ENCODE data around the gene MRPS2. TPM values are rescaled to one million over a fixed set of nuclear protein-coding genes. Genes with fewer than 3 reads are reported as not detected.

MRPS2 gene
- polyA plus RNA-seq, 1 donor (not counting 4 experiments of a cell fraction or from before 2014, with no cell fraction given) = 44.7 TPM

DNA sequence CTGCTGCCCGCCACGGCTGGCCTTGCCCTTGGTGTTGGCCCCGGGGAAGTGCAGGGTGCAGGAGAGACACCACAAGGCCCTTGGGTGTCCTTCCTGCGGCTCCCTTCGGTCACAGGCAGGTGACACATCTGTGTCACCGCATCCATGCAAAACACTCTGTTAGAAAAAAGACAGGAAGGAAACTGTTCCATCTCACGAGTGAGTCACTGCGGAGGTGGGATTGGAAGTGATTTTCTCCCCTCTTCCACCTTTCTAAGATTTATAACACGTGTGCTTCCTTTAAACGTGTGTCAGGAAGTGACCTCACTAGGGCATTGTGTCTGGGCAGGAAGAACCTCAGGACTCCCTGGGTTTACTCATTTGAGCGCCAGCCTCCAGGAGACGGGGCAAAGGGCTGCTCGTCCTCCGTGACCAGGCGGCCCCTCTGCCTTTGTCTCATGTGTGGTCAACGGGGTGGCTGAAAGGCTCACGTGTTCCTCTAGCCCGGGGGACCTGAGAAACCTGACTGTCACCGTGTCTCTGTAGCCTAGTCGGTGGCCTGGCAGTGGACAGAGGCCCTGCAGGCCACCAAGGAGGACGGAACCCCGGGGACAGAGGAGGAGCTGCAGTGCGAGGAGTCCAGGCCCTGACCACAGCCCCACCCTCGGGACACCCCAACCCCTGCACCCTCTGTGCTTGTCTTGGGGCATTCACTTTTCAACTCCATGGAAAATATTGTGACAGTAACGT is 15.8 kb downstream of the MRPS2 start:
- no peak for FAIRE-seq
- Histone ChIP-seq H2AFZ (ENCODE audit: control insufficient read depth, low read length) (no peak overlapping the region), H3K4me2 (ENCODE audit: control insufficient read depth, extremely low read depth, insufficient read depth, low read depth, low read length) (no peak overlapping the region), H4K20me1 (ENCODE audit: control insufficient read depth, extremely low read depth, insufficient read depth, low read length) (no peaks in the 10 kb centered on the region), H3K9me1 (ENCODE audit: control insufficient read depth, extremely low read depth, insufficient read depth, low read length) (no peaks in the 10 kb centered on the region), H3K4me3 (ENCODE audit: control insufficient read depth in 2 of 3, extremely low read depth in 1 of 3, insufficient read depth in 2 of 3, low read depth in 1 of 3, low read length in 3 of 3) (no peak overlapping the region), H3K9me3 (ENCODE audit: control insufficient read depth, low read depth, low read length) (no peaks in the 10 kb centered on the region), H3K4me1 (ENCODE audit: control insufficient read depth, extremely low read depth, insufficient read depth, low read length) (peaks cover 9% of the 10 kb centered on the region), H3K9ac (ENCODE audit: control insufficient read depth, extremely low read depth, insufficient read depth, low read length) (no peak overlapping the region), H3K27me3 (ENCODE audit: control insufficient read depth, extremely low read depth, insufficient read depth, low read length) (peaks cover 4% of the 10 kb centered on the region), H3K79me2 (ENCODE audit: control insufficient read depth, insufficient read depth, low read length) (no peaks in the 10 kb centered on the region), H3K36me3 (ENCODE audit: control insufficient read depth in 2 of 2, extremely low read depth in 1 of 2, insufficient read depth in 2 of 2, low read length in 2 of 2) (no peaks in the 10 kb centered on the region), H3K27ac (ENCODE audit: control insufficient read depth, insufficient read depth, low read length) (no peak overlapping the region)
- dilution Hi-C loops (cut with MboI; ENCODE audit: extremely low pct_ligation_motif_present, low sequenced_read_pairs) = no loop called here
- TF ChIP-seq, protein P1, sequence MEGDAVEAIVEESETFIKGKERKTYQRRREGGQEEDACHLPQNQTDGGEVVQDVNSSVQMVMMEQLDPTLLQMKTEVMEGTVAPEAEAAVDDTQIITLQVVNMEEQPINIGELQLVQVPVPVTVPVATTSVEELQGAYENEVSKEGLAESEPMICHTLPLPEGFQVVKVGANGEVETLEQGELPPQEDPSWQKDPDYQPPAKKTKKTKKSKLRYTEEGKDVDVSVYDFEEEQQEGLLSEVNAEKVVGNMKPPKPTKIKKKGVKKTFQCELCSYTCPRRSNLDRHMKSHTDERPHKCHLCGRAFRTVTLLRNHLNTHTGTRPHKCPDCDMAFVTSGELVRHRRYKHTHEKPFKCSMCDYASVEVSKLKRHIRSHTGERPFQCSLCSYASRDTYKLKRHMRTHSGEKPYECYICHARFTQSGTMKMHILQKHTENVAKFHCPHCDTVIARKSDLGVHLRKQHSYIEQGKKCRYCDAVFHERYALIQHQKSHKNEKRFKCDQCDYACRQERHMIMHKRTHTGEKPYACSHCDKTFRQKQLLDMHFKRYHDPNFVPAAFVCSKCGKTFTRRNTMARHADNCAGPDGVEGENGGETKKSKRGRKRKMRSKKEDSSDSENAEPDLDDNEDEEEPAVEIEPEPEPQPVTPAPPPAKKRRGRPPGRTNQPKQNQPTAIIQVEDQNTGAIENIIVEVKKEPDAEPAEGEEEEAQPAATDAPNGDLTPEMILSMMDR (optimal IDR thresholded peaks at IDR 0.05 in 1 of 3, IDR thresholded peaks at IDR 0.05 in 1 of 3, conservative IDR thresholded peaks at IDR 0.05 in 1 of 3; ENCODE audit: extremely low read depth in 1 of 3, insufficient read depth in 2 of 3, low read length in 3 of 3) = no peak
- no peak for TF ChIP-seq EZH2 (IDR thresholded peaks at IDR 0.05; ENCODE audit: low read length)
- DNase-seq (ENCODE audit: low read depth, low spot score) = no peak

DNA sequence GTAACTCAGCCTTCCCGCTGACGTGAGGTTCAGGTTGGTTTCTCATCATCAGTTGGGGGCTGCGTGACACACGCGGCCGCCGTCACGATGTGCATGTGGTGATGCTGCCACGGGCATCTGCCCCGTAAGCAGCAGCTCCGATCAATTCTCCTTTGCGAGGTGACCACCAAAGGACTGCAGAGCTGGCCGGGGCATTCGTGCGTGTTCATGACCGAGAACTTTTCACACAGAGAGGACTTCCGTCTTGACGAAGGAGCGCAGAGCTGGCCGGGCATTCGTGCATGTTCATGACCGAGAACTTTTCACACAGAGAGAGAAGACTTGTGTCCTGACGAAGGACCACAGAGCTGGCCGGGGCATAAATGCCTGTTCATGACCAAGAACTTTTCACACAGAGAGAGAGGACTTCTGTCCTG is 16.9 kb downstream of the MRPS2 start:
- Histone ChIP-seq H3K9me1 (ENCODE audit: control insufficient read depth, extremely low read depth, insufficient read depth, low read length) (no peaks in the 10 kb centered on the region), H3K79me2 (ENCODE audit: control insufficient read depth, insufficient read depth, low read length) (no peaks in the 10 kb centered on the region), H3K4me1 (ENCODE audit: control insufficient read depth, extremely low read depth, insufficient read depth, low read length) (peaks cover 2% of the 10 kb centered on the region), H2AFZ (ENCODE audit: control insufficient read depth, low read length) (no peak overlapping the region), H4K20me1 (ENCODE audit: control insufficient read depth, extremely low read depth, insufficient read depth, low read length) (no peaks in the 10 kb centered on the region), H3K4me2 (ENCODE audit: control insufficient read depth, extremely low read depth, insufficient read depth, low read depth, low read length) (no peak overlapping the region), H3K27ac (ENCODE audit: control insufficient read depth, insufficient read depth, low read length) (no peak overlapping the region), H3K36me3 (ENCODE audit: control insufficient read depth in 2 of 2, extremely low read depth in 1 of 2, insufficient read depth in 2 of 2, low read length in 2 of 2) (no peaks in the 10 kb centered on the region), H3K9me3 (ENCODE audit: control insufficient read depth, low read depth, low read length) (no peaks in the 10 kb centered on the region), H3K4me3 (ENCODE audit: control insufficient read depth in 2 of 3, extremely low read depth in 1 of 3, insufficient read depth in 2 of 3, low read depth in 1 of 3, low read length in 3 of 3) (no peak overlapping the region), H3K27me3 (ENCODE audit: control insufficient read depth, extremely low read depth, insufficient read depth, low read length) (peaks cover 4% of the 10 kb centered on the region), H3K9ac (ENCODE audit: control insufficient read depth, extremely low read depth, insufficient read depth, low read length) (no peak overlapping the region)
- FAIRE-seq (no peak), DNase-seq (ENCODE audit: low read depth, low spot score) (no peak)
- TF ChIP-seq, protein P1 (optimal IDR thresholded peaks at IDR 0.05 in 1 of 3, IDR thresholded peaks at IDR 0.05 in 1 of 3, conservative IDR thresholded peaks at IDR 0.05 in 1 of 3; ENCODE audit: extremely low read depth in 1 of 3, insufficient read depth in 2 of 3, low read length in 3 of 3) = no peak
- no peak for TF ChIP-seq EZH2 (IDR thresholded peaks at IDR 0.05; ENCODE audit: low read length)
- dilution Hi-C loops (cut with MboI; ENCODE audit: extremely low pct_ligation_motif_present, low sequenced_read_pairs) = no loop called here

All from keratinocyte (primary cell).